A549 (cell line): ENCODE data around the gene STAMBPL1. TPM values are rescaled to one million over a fixed set of nuclear protein-coding genes. Genes with fewer than 3 reads are reported as not detected.

ENCODE experiments used
- ATAC-seq, 2 experiments: fragments of 200-7000 bp in 1 of 2; fragments of >200 bp in 1 of 2; cut with Nextera tagmentation in 1 of 2; cut with Tn5 transposase in 1 of 2; 3 replicates each; pipeline versions ENCODE4 v1.8.0 to v1.9.1; 2018 to 2020; ENCODE audit warnings: mild to moderate bottlenecking in 1 of 2, moderate library complexity in 1 of 2
- CTCF ChIA-PET: fragments of 300-600 bp; sonication (Branson Sonifier 250); formaldehyde crosslinking; extraction: SDS; loops from one replicate; lab custom pipeline; 2021; ENCODE audit warnings: antibody characterized with exemption, inconsistent platforms; lab: Yijun Ruan, JAX
- POLR2A ChIA-PET: fragments of 350-600 bp; formaldehyde crosslinking; extraction: SDS; loops from one replicate; lab custom pipeline; 2021; ENCODE audit warnings: antibody characterized with exemption, inconsistent platforms; lab: Yijun Ruan, JAX
- DNase-seq, 2 experiments: peaks; one replicate each; pipeline versions ENCODE4 v3.0.0 to v3.0.0-alpha.2; 2011 to 2016; ENCODE audit warnings: low read depth in 1 of 2, low spot score in 1 of 2
- FAIRE-seq: peaks from 2 replicates; lab custom pipeline; 2011; peaks lifted over from hg19 to GRCh38; lab: Jason Lieb, UNC
- H3K27ac ChIP-seq, 2 experiments: fragments of >200 bp; sonication (Bioruptor Twin); formaldehyde crosslinking; 3 replicates each; pipeline ENCODE4 v1.5.1; 2016 to 2017
- H3K4me1 ChIP-seq: fragments of >200 bp; sonication (Bioruptor Twin); formaldehyde crosslinking; 3 replicates; pipeline ENCODE4 v1.6.1; 2016
- H3K4me2 ChIP-seq: fragments of >200 bp; sonication (Bioruptor Twin); formaldehyde crosslinking; 3 replicates; pipeline ENCODE4 v1.6.1; 2016
- H3K4me3 ChIP-seq: fragments of >200 bp; sonication (Bioruptor Twin); formaldehyde crosslinking; 3 replicates; pipeline ENCODE4 v1.5.1; 2016
- H3K9me3 ChIP-seq: fragments of >200 bp; sonication (Bioruptor Twin); formaldehyde crosslinking; 3 replicates; pipeline ENCODE4 v1.6.1; 2016
- ATOH8 ChIP-seq: fragments of 250-450 bp; sonication (Bioruptor Pico); IDR thresholded peaks from 2 replicates; pipeline ENCODE4 v1.5.0; 2020; ENCODE audit warnings: low read depth, mild to moderate bottlenecking, moderate library complexity
- CBX2 ChIP-seq: fragments of 200-600 bp; sonication (generic); IDR thresholded peaks from 2 replicates; pipeline ENCODE4 v1.6.1; 2016; ENCODE audit warnings: low read depth, mild to moderate bottlenecking, borderline replicate concordance
- CHD4 ChIP-seq: fragments of 200-600 bp; sonication (generic); IDR thresholded peaks from 2 replicates; pipeline ENCODE4 v1.6.1; 2016; ENCODE audit warnings: antibody characterized with exemption, mild to moderate bottlenecking, borderline replicate concordance
- CTCF ChIP-seq: fragments of >200 bp; sonication (Bioruptor Twin); formaldehyde crosslinking; IDR thresholded peaks from 3 replicates; pipeline ENCODE4 v1.5.1; 2016
- EHF ChIP-seq: fragments of 250-450 bp; sonication (Bioruptor Pico); IDR thresholded peaks from 2 replicates; pipeline ENCODE4 v1.5.0; 2020; ENCODE audit warnings: mild to moderate bottlenecking
- EHMT2 ChIP-seq: fragments of 200-600 bp; sonication (generic); IDR thresholded peaks from 2 replicates; pipeline ENCODE4 v1.6.1; 2016; ENCODE audit warnings: antibody characterized with exemption, low read depth, mild to moderate bottlenecking, moderate library complexity
- ELK1 ChIP-seq: fragments of 150-350 bp; IDR thresholded peaks from 2 replicates; pipeline ENCODE4 v1.6.1; 2014; ENCODE audit warnings: low read depth, mild to moderate bottlenecking, low read length
- EP300 ChIP-seq, 2 experiments: fragments of >200 bp; sonication (Bioruptor Twin); formaldehyde crosslinking; IDR thresholded peaks; 2 replicates in 1 of 2; 3 replicates in 1 of 2; pipeline ENCODE4 v1.6.1; 2016 to 2017
- FOSB ChIP-seq: fragments of 250-450 bp; sonication (Bioruptor Pico); IDR thresholded peaks from 2 replicates; pipeline ENCODE4 v1.5.0; 2020; ENCODE audit warnings: mild to moderate bottlenecking, moderate library complexity
- HDAC2 ChIP-seq: fragments of 200-600 bp; sonication (generic); IDR thresholded peaks from 2 replicates; pipeline ENCODE4 v1.6.1; 2016
- HEYL ChIP-seq: fragments of 250-450 bp; sonication (Bioruptor Pico); IDR thresholded peaks from 2 replicates; pipeline ENCODE4 v1.8.0; 2021; ENCODE audit warnings: mild to moderate bottlenecking, moderate library complexity
- HOXA7 ChIP-seq: fragments of 250-450 bp; sonication (Bioruptor Pico); IDR thresholded peaks from 2 replicates; pipeline ENCODE4 v1.5.0; 2020; ENCODE audit warnings: mild to moderate bottlenecking, moderate library complexity
- JUN ChIP-seq, 2 experiments: fragments of >200 bp; sonication (Bioruptor Twin); formaldehyde crosslinking; IDR thresholded peaks; 2 replicates in 1 of 2; 3 replicates in 1 of 2; pipeline ENCODE4 v1.6.1; 2016 to 2017
- KDM5A ChIP-seq: fragments of 200-600 bp; sonication (generic); IDR thresholded peaks from 2 replicates; pipeline ENCODE4 v1.6.1; 2016; ENCODE audit warnings: antibody characterized with exemption, mild to moderate bottlenecking
- MAZ ChIP-seq: fragments of 150-350 bp; IDR thresholded peaks from 2 replicates; pipeline ENCODE4 v1.6.1; 2014; ENCODE audit warnings: antibody characterized with exemption, low read depth, low read length, borderline replicate concordance
- NFE2L2 ChIP-seq: fragments of 150-350 bp; conservative IDR thresholded peaks from 2 replicates; pipeline ENCODE4 v1.6.1; 2014; ENCODE audit warnings: low read length
- PBX3 ChIP-seq: IDR thresholded peaks from 2 replicates; pipeline ENCODE4 v1.6.1; 2012
- POLR2AphosphoS2 ChIP-seq: conservative IDR thresholded peaks from 2 replicates; pipeline ENCODE4 v1.6.1; 2012; ENCODE audit warnings: low read length, improper control_type of control experiment, inconsistent platforms
- RFX5 ChIP-seq: fragments of 450-650 bp; IDR thresholded peaks from 2 replicates; pipeline ENCODE4 v1.7.1; 2014; ENCODE audit warnings: antibody characterized with exemption, mild to moderate bottlenecking, moderate library complexity
- SMC3 ChIP-seq: fragments of >200 bp; sonication (Bioruptor Twin); formaldehyde crosslinking; IDR thresholded peaks from 3 replicates; pipeline ENCODE4 v1.6.1; 2018; ENCODE audit warnings: inconsistent platforms
- SREBF2 ChIP-seq: fragments of 450-650 bp; IDR thresholded peaks from 2 replicates; pipeline ENCODE4 v1.6.1; 2014; ENCODE audit warnings: mild to moderate bottlenecking, moderate library complexity
- USF2 ChIP-seq: fragments of 450-650 bp; IDR thresholded peaks from 2 replicates; pipeline ENCODE4 v1.6.1; 2014; ENCODE audit warnings: antibody characterized with exemption
- ZFP36 ChIP-seq: fragments of 450-650 bp; IDR thresholded peaks from 2 replicates; pipeline ENCODE4 v1.6.1; 2014; ENCODE audit warnings: borderline replicate concordance; ENCODE audit not compliant: partially characterized antibody
- WGBS: methylation state at CpG from one replicate; pipeline ENCODE4 v1.1.6; 2017; ENCODE audit errors: missing lambda C conversion rate; 5-methylcytosine and 5-hydroxymethylcytosine counted together
- polyA plus RNA-seq, 4 experiments: library from polyadenylated mRNA; depleted of rRNA in 3 of 4; stranded (reverse); fragments of >200 nt; fragmentation: RNase III in 1 of 4; extraction: RNeasy Plus Mini Kit Qiagen cat#74134 plus additional on column Dnase treatment in 1 of 4; gene quantifications; 2 replicates in 3 of 4; 3 replicates in 1 of 4; pipeline ENCODE4 v1.2.3, GENCODE V29; 2011 to 2017

The STAMBPL1 gene
- polyA plus RNA-seq, 2 of the 4 experiments (the other 2 are of a cell fraction) = 29.0 to 32.1 TPM

GRCh38 chr10:88851706-88852105 is 28.3 kb upstream of the STAMBPL1 start, which contains the start of gene ANKRD22:
TSS of gene ANKRD22 (minus strand) at chr10:88851844. CDS start at chr10:88851607, 237 bp downstream.
- H3K4me1 ChIP-seq = peaks cover 33% of the 10 kb centered on the region
- no peaks in the 10 kb centered on the region for H3K9me3 ChIP-seq
- DNase-seq = peak; percentile 25 to 38
- peak within 1 kb of the TSS in 1 of 2 experiments; percentile 41; a peak in 3 of 6 replicates for H3K27ac ChIP-seq
- H3K4me3 ChIP-seq = no peak within 1 kb of the TSS
- ChIA-PET POLR2A (interaction anchor here (1.2 kb wide), 1 partner anchor 30 kb away, joined by 3 read pairs; no protein-coding TSS in a partner anchor), CTCF (interaction anchor here (0.9 to 2.0 kb wide), 4 partner anchors 15 to 83 kb away, joined by 3 to 7 read pairs (median 4); no protein-coding TSS in a partner anchor)
- peak; percentile 75 to 81; a peak in 5 of 6 replicates for ATAC-seq
- TF ChIP-seq ELK1 = no peak
- no peak for TF ChIP-seq FOSB (CRISPR knock-in tag)
- no peak for TF ChIP-seq HDAC2
- no peak for TF ChIP-seq CHD4
- no peak for TF ChIP-seq CTCF
- no peak for TF ChIP-seq SREBF2
- no peak for TF ChIP-seq ATOH8 (CRISPR knock-in tag)
- no peak for TF ChIP-seq USF2
- no peak for TF ChIP-seq RFX5
- H3K4me2 ChIP-seq = peak within 1 kb of the TSS; percentile 50
- whole genome bisulfite sequencing = 28% methylated on average over 5 of the region's 5 CpGs
- FAIRE-seq = no peak

- no peak for ATAC-seq
- WGBS = 96% methylated on average over 4 of the region's 4 CpGs
These were observed 27.7 kb upstream of the STAMBPL1 start for GRCh38 chr10:88852327-88852726.

More at GRCh38 chr10:88852327-88852726, 27.7 kb upstream of the STAMBPL1 start:
- ChIA-PET CTCF (interaction anchor here (0.9 to 5.8 kb wide), 5 partner anchors 15 to 82 kb away, joined by 4 to 47 read pairs (median 6); no protein-coding TSS in a partner anchor), POLR2A (interaction anchor here (1.2 kb wide), 1 partner anchor 29 kb away, joined by 3 read pairs; no protein-coding TSS in a partner anchor)
- DNase-seq (no peak), FAIRE-seq (no peak)
- no peak overlapping the region; a peak in 1 of 6 replicates for H3K27ac ChIP-seq
- H3K4me1 ChIP-seq = peaks cover 33% of the 10 kb centered on the region
- no peaks in the 10 kb centered on the region for H3K9me3 ChIP-seq
- TF ChIP-seq EHMT2 (no peak), HEYL (CRISPR knock-in tag) (no peak), ZFP36 (no peak), SMC3 (no peak), KDM5A (no peak), MAZ (no peak), ELK1 (no peak), POLR2AphosphoS2 (no peak), PBX3 (no peak), EP300 (IDR thresholded peaks at IDR 0.05) (no peak), CBX2 (no peak), HOXA7 (CRISPR knock-in tag) (no peak), JUN (IDR thresholded peaks at IDR 0.05) (no peak), SREBF2 (no peak), NFE2L2 (no peak), EHF (CRISPR knock-in tag) (no peak)
- H3K4me2 ChIP-seq = no peak overlapping the region; the same call in 2 of the 3 replicates
- no peak overlapping the region for H3K4me3 ChIP-seq
